Measurements from ENCODE around the gene NUMBL.

Gene NUMBL

GRCh38 chr19:40663695-40664692 lies 26.5 kb downstream of the NUMBL start:
- peak overlapping the region in 1 of 2 experiments; percentile 11 for H2BK12ac ChIP-seq (ENCODE audit: low read length in 2 of 2)
- H3K23ac ChIP-seq (ENCODE audit: low read length in 2 of 2), result no peak overlapping the region
- peak overlapping the region in 1 of 2 experiments; percentile 2 for H3K14ac ChIP-seq (ENCODE audit: low read length in 2 of 2)
- no peak overlapping the region for H3K4ac ChIP-seq (ENCODE audit: low read depth in 1 of 2, low read length in 2 of 2)
- H3K9ac ChIP-seq (ENCODE audit: low read length), result peak overlapping the region; percentile 76
- H3K4me3 ChIP-seq (ENCODE audit: insufficient read depth in 1 of 2, low read depth in 1 of 2, low read length in 2 of 2), result peak overlapping the region in 1 of 2 experiments; percentile 79
- DNase-seq, result peak; percentile 63
- peak overlapping the region; percentile 55 to 72 for H3K18ac ChIP-seq (ENCODE audit: low read depth in 1 of 2, low read length in 2 of 2)
- no peak overlapping the region for H2AK5ac ChIP-seq (ENCODE audit: low read length, severe bottlenecking)
- peak overlapping the region; percentile 52 for H2BK15ac ChIP-seq (ENCODE audit: low read depth, poor library complexity, severe bottlenecking)
- peak overlapping the region; percentile 2 for H4K91ac ChIP-seq (ENCODE audit: low read length)
- no peak overlapping the region for H2AFZ ChIP-seq (ENCODE audit: low read depth, low read length)
- peaks cover 0 to 5% of the 10 kb centered on the region in 2 experiments for H3K27me3 ChIP-seq (ENCODE audit: control insufficient read depth in 1 of 2, insufficient read depth in 1 of 2, low read length in 2 of 2)
- peak overlapping the region; percentile 87 for H3K4me2 ChIP-seq (ENCODE audit: low read length, poor library complexity, severe bottlenecking)
- 43% methylated on average over 19 of the region's 24 CpGs for WGBS
- no peak overlapping the region for H2BK5ac ChIP-seq (ENCODE audit: low read depth, low read length, poor library complexity, severe bottlenecking)
- no peak overlapping the region for H2BK120ac ChIP-seq (ENCODE audit: low read depth, low read length)
- peak overlapping the region; percentile 7 for H4K8ac ChIP-seq (ENCODE audit: low read length)
- peaks cover 11% of the 10 kb centered on the region for H3K4me1 ChIP-seq (ENCODE audit: control insufficient read depth, insufficient read depth, low read depth, low read length)
- peaks cover 3% of the 10 kb centered on the region for H3K9me3 ChIP-seq (ENCODE audit: control insufficient read depth, low read length)
- peaks cover 22 to 23% of the 10 kb centered on the region in 2 experiments for H3K36me3 ChIP-seq (ENCODE audit: control insufficient read depth in 1 of 2, insufficient read depth in 2 of 2, low read depth in 1 of 2, low read length in 2 of 2)
- no peak overlapping the region for H3K27ac ChIP-seq (ENCODE audit: low read length, poor library complexity, severe bottlenecking)
- no peaks in the 10 kb centered on the region for H3K79me1 ChIP-seq (replicated peaks; ENCODE audit: low read length, poor library complexity, severe bottlenecking)

- H3K27ac ChIP-seq (ENCODE audit: low read length, poor library complexity, severe bottlenecking), result no peak overlapping the region
- peaks cover 14 to 16% of the 10 kb centered on the region in 2 experiments for H3K36me3 ChIP-seq (ENCODE audit: control insufficient read depth in 1 of 2, insufficient read depth in 2 of 2, low read depth in 1 of 2, low read length in 2 of 2)
- H4K91ac ChIP-seq (ENCODE audit: low read length), result peak overlapping the region; percentile 86
- H4K8ac ChIP-seq (ENCODE audit: low read length), result peak overlapping the region; percentile 69
- WGBS, result under 1% methylated on average over 51 of the region's 60 CpGs
- DNase-seq, result peak; percentile 86
- H2AK5ac ChIP-seq (ENCODE audit: low read length, severe bottlenecking), result no peak overlapping the region
- H3K4me1 ChIP-seq (ENCODE audit: control insufficient read depth, insufficient read depth, low read depth, low read length), result peaks cover 11% of the 10 kb centered on the region
- peak overlapping the region; percentile 52 for H2BK15ac ChIP-seq (ENCODE audit: low read depth, poor library complexity, severe bottlenecking)
- no peak overlapping the region for H3K23ac ChIP-seq (ENCODE audit: low read length in 2 of 2)
- H3K9me3 ChIP-seq (ENCODE audit: control insufficient read depth, low read length), result no peaks in the 10 kb centered on the region
- H3K27me3 ChIP-seq (ENCODE audit: control insufficient read depth in 1 of 2, insufficient read depth in 1 of 2, low read length in 2 of 2), result peaks cover 0 to 5% of the 10 kb centered on the region in 2 experiments
- no peak overlapping the region for H3K4ac ChIP-seq (ENCODE audit: low read depth in 1 of 2, low read length in 2 of 2)
- no peak overlapping the region for H2AFZ ChIP-seq (ENCODE audit: low read depth, low read length)
- peak overlapping the region; percentile 45 for H2BK120ac ChIP-seq (ENCODE audit: low read depth, low read length)
- peak overlapping the region in 1 of 2 experiments; percentile 95 for H2BK12ac ChIP-seq (ENCODE audit: low read length in 2 of 2)
- no peak overlapping the region for H3K14ac ChIP-seq (ENCODE audit: low read length in 2 of 2)
- no peaks in the 10 kb centered on the region for H3K79me1 ChIP-seq (replicated peaks; ENCODE audit: low read length, poor library complexity, severe bottlenecking)
- H3K4me3 ChIP-seq (ENCODE audit: insufficient read depth in 1 of 2, low read depth in 1 of 2, low read length in 2 of 2), result peak overlapping the region; percentile 75 to 79
- H3K9ac ChIP-seq (ENCODE audit: low read length), result peak overlapping the region; percentile 76
- peak overlapping the region; percentile 87 for H3K4me2 ChIP-seq (ENCODE audit: low read length, poor library complexity, severe bottlenecking)
- peak overlapping the region; percentile 72 to 96 for H3K18ac ChIP-seq (ENCODE audit: low read depth in 1 of 2, low read length in 2 of 2)
- H2BK5ac ChIP-seq (ENCODE audit: low read depth, low read length, poor library complexity, severe bottlenecking), result peak overlapping the region; percentile 34
Measured at GRCh38 chr19:40662925-40663694, 27.3 kb downstream of the NUMBL start.

DNA sequence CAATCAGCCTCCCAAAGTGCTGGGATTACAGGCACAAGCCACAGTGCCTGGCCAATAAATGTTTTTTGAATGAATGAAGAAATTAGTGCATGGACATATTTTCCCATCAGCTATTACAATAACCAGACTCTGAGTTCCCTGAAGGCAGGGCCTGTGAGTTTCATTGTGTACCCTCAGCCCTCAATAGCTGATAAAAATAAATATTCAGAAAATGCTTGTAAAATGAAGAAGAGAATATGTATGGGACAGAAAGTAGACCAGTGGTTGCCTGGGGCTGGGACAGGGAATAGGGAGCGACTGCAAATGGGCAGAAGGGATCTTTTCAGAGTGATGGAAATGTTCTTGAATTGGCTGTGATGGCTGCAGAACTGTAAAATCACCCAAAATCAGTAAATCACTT lies 28.8 kb downstream of the NUMBL start:
- Histone ChIP-seq H3K9ac (ENCODE audit: low read length) (no peak overlapping the region), H3K4me2 (ENCODE audit: low read length, poor library complexity, severe bottlenecking) (no peak overlapping the region), H4K8ac (ENCODE audit: low read length) (no peak overlapping the region), H4K91ac (ENCODE audit: low read length) (no peak overlapping the region), H2AK5ac (ENCODE audit: low read length, severe bottlenecking) (no peak overlapping the region), H2AFZ (ENCODE audit: low read depth, low read length) (no peak overlapping the region), H2BK5ac (ENCODE audit: low read depth, low read length, poor library complexity, severe bottlenecking) (no peak overlapping the region), H2BK120ac (ENCODE audit: low read depth, low read length) (no peak overlapping the region), H2BK12ac (ENCODE audit: low read length in 2 of 2) (no peak overlapping the region), H3K27ac (ENCODE audit: low read length, poor library complexity, severe bottlenecking) (no peak overlapping the region), H3K27me3 (ENCODE audit: control insufficient read depth in 1 of 2, insufficient read depth in 1 of 2, low read length in 2 of 2) (peaks cover 0 to 5% of the 10 kb centered on the region in 2 experiments), H3K23ac (ENCODE audit: low read length in 2 of 2) (no peak overlapping the region), H3K4me3 (ENCODE audit: insufficient read depth in 1 of 2, low read depth in 1 of 2, low read length in 2 of 2) (no peak overlapping the region), H3K4ac (ENCODE audit: low read depth in 1 of 2, low read length in 2 of 2) (no peak overlapping the region), H3K9me3 (ENCODE audit: control insufficient read depth, low read length) (no peaks in the 10 kb centered on the region), H3K18ac (ENCODE audit: low read depth in 1 of 2, low read length in 2 of 2) (no peak overlapping the region), H2BK15ac (ENCODE audit: low read depth, poor library complexity, severe bottlenecking) (no peak overlapping the region), H3K14ac (ENCODE audit: low read length in 2 of 2) (no peak overlapping the region), H3K79me1 (replicated peaks; ENCODE audit: low read length, poor library complexity, severe bottlenecking) (no peaks in the 10 kb centered on the region), H3K36me3 (ENCODE audit: control insufficient read depth in 1 of 2, insufficient read depth in 2 of 2, low read depth in 1 of 2, low read length in 2 of 2) (peaks cover 0 to under 1% of the 10 kb centered on the region in 2 experiments), H3K4me1 (ENCODE audit: control insufficient read depth, insufficient read depth, low read depth, low read length) (peaks cover 8% of the 10 kb centered on the region)
- no peak for DNase-seq
- 100% methylated on average over 1 of the region's 1 CpG for WGBS

Measured in mesenchymal stem cell (in vitro differentiated cells and primary cell).